Adipose tissue (tissue), 3 donors: Measurements from ENCODE around the gene CDKL1. TPM values are rescaled to one million over a fixed set of nuclear protein-coding genes. Genes with fewer than 3 reads are reported as not detected.

Experiments
- H3K27ac ChIP-seq: one replicate; pipeline ENCODE4 v1.5.1; 2013; ENCODE audit warnings: low read depth, low read length
- WGBS, 3 donors: extraction: QIAGEN DNeasy Blood & Tissue Kit; methylation state at CpG; one replicate each; pipeline ENCODE4 v1.1.7; 2013; 5-methylcytosine and 5-hydroxymethylcytosine counted together
- polyA plus RNA-seq, 3 donors: library from polyadenylated mRNA; stranded (reverse); fragments of 200-250 nt; gene quantifications; one replicate each; pipeline ENCODE4 v1.2.3, GENCODE V29; 2013
- donor health status: healthy with polysubstance abuse.
- donor health status: Bipolar disorder and iron deficiency.
- donor health status: healthy.

Gene CDKL1
- polyA plus RNA-seq: 1 to 10 TPM; 1.2 to 9.7 (median 5.0) TPM

DNA sequence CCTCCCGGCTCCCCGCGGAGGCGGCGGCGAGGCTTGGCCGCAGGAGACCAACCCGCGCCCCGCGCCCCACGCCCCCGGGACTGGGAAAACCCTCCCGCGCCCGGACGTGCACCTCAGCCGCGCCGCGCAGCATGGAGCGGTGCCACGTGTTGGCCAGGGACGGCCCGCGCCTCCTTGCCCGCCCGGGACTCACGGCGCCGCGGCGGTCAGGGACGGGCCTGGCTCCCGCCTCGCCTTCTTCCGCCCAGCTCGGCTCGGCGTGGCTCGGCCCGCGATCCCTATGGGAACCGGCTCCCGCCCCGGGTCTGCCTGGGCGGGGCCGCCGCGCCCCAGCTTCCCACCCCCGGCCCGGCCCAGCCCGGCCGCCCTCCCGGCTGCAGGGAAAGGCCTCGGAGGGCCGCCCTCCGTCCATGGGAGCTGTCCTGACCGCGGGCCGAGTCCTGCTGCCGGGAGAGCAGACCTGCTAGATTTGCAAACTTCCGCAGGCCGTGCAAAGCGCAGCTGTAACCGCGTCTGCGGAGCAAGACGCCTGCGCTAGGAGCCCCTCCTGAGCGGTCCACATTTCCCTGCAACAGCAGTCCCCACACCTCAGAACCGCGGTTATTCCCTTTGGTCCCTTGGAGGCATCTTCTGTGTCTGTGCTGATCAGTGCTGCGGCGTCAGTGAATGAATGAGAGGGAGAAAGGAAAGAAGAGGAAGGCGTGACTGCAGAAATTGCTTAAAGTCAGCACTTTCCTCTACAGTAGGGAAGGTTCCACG is at the start of gene CDKL1:
TSS of gene CDKL1 (minus strand) at position 251 of the 759 bp plus-strand sequence. CDS start 1,013 bp downstream, outside the sequence.
- H3K27ac ChIP-seq: no peak within 1 kb of the TSS
- WGBS, 3 donors: 0 to 2% (median 1%) methylated on average over 68 to 77 of the region's 77 CpGs

DNA sequence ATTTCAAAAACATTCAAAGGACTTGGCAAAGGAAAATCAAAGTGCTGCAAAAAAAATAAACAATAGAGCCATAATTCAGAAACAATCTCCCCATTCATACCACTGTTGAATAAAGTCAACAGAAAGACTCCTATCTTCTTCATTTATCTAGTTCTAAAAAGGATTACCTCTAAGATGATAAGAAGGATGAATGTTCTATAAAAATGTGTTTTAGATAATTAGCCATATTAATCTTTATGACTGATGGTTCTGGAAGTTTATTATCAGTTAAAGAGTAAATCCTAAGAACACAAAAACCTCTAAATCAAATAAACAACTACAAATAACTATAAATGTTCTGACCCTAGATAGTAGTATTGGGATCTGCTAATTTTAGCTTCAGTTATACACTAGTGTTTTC is 37.8 kb upstream of the CDKL1 start:
- H3K27ac ChIP-seq: no peak overlapping the region

DNA sequence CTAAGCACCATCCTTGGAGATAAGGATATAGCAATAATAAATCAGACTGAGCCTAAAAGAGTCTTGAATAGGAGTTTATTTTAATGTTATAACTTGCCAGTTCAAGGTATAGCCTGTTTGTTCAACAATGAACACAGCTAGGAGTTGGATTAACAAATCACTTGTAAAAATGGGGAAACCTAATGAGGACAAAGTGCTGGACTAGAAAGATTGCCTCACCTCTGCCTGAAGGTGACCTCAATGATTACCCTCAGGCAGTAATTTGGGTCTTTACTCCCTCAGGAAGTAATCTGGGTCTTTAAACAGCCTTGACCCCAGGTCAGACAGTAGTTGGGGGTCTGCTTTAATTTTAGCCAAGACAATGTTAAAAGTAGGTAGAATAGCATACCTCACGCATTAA is 35.5 kb upstream of the CDKL1 start:
- 96 to 100% (median 98%) methylated on average over 1 of the region's 1 CpG for WGBS, 3 donors

DNA sequence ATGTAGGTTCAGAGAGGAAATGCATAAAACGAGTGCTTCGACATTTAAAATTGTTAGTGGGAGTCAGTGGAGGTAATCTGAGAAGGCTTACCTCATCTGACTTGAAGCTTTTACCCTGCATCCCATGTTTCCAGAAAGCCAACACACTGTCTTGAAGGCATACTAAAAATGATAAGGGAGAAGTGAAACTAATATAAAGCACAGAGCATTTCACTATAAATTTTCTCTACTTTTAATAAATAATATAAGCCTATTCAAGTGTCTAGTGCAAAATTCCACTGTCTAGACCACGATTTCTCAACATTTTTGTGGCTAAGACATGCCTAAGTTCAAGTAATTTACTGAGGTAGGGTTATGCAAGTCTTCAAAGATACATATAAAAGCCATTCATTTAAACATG is 29.1 kb upstream of the CDKL1 start:
- 46 to 81% (median 55%) methylated on average over 3 of the region's 3 CpGs for WGBS, 3 donors

More for the DNA sequence above, 35.5 kb upstream of the CDKL1 start:
- no peak overlapping the region for H3K27ac ChIP-seq

DNA sequence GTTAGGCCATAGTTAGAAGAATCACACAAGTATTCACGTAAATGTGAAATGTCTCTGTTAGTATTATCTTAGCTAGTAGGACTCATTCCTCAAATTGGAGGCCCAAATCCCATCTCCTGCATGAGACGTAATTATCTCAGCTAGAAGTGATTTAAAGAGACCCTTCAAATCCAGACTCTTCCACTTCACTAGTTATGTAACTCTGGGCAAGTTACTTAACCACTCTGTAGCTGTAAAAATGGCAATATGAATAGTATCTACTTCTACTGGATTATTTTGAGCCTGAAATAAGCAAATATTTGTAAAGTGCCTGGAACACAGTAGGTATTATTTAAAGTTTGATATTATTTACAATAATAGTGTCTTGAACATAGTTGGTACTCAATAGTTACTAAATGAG is 28.4 kb upstream of the CDKL1 start:
- WGBS, 3 donors: 78 to 94% (median 86%) methylated on average over 2 of the region's 2 CpGs
- H3K27ac ChIP-seq: no peak overlapping the region

More for the DNA sequence above, 29.1 kb upstream of the CDKL1 start:
- no peak overlapping the region for H3K27ac ChIP-seq

DNA sequence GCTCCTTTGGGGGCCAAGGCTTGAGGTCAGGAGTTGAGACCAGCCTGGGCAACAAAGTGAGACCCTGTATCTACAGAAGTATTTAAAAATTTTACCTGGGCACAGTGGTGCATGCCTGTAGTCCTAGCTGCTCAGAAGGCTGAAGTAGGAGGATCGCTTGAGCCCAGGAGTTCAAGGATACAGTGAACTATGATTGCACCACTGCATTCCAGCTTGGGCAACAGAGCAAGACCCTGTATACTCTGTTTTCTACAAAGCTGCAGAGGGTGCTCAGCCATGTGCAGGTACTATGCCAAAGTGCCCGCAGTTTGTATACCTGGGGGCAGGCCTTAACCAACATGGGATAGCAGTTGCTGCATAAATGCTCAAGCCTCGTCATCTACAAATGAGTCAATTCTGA is 26.8 kb upstream of the CDKL1 start:
- 97 to 100% (median 99%) methylated on average over 3 of the region's 3 CpGs for WGBS, 3 donors
- H3K27ac ChIP-seq: no peak overlapping the region

DNA sequence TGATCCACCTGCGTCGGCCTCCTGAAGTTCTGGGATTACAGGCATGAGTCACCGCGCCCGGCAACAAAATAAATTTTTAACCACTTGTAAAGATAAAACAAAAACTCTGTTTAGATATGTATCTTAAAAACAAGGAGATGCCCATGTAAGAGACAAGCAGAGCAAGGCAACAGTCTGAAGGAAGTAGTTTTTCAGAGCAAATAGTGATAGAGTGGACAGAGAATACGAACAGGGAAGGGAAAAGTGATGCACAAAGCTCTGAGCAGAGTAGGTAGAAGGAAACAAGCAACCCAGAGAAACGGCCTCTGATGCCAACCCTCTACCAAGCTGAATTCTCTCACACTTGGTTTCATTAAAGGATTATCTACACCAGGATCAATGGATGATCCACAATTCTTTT is 24.8 kb upstream of the CDKL1 start:
- WGBS, 3 donors: 93 to 96% (median 95%) methylated on average over 7 of the region's 7 CpGs
- H3K27ac ChIP-seq: no peak overlapping the region

DNA sequence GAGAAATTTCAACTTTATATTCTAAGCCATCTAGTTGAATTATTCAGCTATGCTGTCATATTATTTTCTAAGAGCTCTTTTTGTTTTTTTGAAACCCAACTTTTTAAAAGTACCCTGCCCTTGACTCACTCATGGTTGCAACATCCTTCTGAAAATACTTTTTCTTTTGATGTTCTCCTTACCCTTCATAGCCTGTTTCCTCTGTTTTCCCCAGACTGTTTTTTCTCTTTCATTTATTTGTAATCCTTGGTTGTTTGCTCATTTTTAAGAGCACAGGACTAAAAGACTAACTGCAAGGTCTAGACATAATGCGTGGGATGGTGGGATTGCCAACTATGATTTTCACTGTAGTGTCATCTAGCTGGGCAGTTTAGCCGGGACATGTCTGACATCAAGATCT is 21.2 kb upstream of the CDKL1 start:
- WGBS, 3 donors: 93 to 97% (median 97%) methylated on average over 2 of the region's 2 CpGs

DNA sequence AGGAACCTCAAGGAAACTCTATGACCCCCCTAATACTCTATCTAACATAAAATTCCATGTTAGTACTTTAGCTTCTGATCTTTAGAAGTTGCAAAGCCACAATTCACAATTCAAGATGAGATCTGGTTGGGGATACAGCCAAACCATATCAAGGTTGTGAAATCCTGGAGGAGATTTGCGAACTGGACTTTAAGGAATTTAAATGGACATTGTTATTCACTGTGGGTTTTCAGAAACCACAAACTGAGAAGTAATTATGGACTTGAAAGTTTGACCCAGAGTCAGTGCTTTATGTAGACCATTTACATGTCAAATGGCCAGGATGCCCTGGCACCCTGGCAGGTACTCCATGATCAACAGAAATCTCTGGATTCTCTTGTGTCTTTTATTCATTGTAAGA is 14.2 kb upstream of the CDKL1 start:
- WGBS, 3 donors: 65 to 83% (median 66%) methylated on average over 1 of the region's 1 CpG

More for the DNA sequence above, 21.2 kb upstream of the CDKL1 start:
- no peak overlapping the region for H3K27ac ChIP-seq

DNA sequence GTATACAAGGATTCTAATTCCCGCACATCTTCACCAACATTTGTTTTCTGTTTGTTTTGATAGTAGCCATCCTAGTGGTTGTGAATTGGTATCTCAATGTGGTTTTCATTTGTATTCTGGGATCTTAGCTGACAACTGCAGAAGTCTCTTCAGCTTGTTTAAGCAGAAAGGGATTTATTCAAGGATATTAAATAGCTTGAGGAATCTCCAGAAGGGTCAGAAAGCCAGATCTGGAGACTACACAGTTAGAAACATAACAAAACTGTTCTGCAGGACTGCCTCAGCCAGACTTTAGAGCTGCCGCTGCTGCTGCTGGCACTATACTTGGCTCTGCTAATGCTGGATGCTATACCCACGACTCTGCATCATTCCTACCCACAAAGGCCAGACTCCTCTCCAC is 13.4 kb upstream of the CDKL1 start:
- no peak overlapping the region for H3K27ac ChIP-seq
- WGBS, 3 donors: 94 to 95% (median 95%) methylated on average over 3 of the region's 3 CpGs

More for the DNA sequence above, 14.2 kb upstream of the CDKL1 start:
- H3K27ac ChIP-seq: no peak overlapping the region

DNA sequence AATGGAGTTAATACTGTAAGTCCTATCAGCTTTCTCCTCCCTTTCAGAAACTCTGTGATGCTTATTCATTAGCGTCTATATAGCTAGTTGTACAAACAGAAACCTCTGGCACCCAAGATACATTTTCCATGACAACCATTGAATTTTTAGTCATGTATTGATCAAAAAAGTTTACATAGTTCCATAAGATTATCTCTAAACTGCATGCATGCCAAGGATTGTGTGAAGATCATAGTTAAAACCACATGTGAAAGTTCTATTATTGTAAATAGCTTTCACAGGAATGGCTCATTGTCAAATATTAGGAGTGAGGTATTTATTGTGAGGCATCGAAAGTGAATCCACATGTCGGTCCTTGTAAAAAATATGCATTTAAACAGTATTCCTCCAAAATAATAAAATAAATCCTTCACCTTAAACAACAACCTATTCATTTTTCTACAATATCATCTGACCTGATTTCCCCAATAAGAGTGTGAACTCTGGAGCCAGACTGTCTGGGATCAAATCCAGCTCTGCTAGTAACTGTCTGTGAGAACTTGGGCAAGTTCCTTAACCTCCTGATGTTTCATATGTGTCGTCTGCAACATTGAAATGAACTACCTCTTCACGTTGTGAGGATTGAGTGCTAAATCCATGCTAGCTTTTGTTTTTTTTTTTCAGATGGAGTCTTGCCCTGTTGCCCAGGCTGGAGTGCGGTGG is 10.6 kb upstream of the CDKL1 start:
- no peak overlapping the region for H3K27ac ChIP-seq
- 39 to 74% (median 72%) methylated on average over 6 of the region's 6 CpGs for WGBS, 3 donors

DNA sequence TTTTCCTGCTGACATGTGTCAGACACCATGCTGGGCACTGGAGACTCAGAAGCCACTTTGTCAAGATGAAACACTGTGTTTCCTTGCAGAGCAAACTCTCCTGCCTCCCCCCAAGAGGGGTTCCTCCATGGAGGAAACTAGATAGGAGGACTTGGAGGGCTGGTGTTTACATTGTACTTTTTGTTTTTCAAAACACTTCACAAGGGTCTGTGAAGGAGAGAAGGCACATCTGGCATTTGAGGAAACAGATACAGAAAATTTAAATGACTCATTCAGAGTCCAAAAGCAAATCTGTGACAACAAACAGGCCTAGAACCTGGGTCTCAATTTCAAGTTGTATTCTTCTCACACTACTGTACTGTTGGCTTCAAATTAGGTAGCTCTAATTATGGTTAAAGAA is 6.7 kb upstream of the CDKL1 start:
- H3K27ac ChIP-seq: no peak overlapping the region

DNA sequence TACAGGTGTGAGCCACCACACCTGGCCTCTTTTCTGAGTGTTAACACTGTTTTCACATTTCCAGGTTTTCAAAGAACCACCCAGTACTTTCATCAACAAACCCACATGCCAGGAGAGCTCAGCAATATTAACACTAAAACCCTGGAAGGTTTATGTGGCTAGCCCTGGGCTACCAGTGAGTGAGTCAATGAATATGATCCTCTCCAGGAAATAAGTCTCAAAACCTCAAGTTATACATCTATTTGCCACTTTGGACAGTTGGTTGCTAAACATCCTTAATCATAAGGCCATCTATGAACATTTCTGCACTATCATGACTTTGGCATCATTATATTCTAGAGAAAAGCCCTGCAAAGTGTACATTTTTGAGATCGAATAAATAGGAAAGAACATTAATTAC is 6.3 kb upstream of the CDKL1 start:
- H3K27ac ChIP-seq: no peak overlapping the region
- WGBS, 3 donors: 44 to 76% (median 64%) methylated on average over 1 of the region's 1 CpG

DNA sequence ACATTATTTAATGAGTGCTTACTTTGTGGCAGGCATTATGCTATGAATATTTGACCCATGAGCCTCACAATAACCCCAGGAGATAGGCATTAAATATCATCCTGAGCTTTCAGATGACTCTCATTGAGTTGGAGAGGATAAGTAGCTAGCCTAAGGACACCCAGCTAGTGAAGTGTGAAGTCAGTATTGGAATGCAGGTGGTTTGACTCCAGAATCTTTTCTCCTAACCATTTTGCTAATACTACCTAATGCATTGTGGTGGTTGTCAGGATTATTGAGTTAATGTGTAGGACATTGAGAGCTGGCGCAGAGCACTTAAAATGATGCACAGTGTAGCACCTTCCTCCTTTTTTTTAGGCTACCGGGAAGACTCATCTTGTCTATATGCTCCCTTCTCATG is 3.8 kb upstream of the CDKL1 start:
- 88 to 100% (median 96%) methylated on average over 2 of the region's 2 CpGs for WGBS, 3 donors
- no peak overlapping the region for H3K27ac ChIP-seq

DNA sequence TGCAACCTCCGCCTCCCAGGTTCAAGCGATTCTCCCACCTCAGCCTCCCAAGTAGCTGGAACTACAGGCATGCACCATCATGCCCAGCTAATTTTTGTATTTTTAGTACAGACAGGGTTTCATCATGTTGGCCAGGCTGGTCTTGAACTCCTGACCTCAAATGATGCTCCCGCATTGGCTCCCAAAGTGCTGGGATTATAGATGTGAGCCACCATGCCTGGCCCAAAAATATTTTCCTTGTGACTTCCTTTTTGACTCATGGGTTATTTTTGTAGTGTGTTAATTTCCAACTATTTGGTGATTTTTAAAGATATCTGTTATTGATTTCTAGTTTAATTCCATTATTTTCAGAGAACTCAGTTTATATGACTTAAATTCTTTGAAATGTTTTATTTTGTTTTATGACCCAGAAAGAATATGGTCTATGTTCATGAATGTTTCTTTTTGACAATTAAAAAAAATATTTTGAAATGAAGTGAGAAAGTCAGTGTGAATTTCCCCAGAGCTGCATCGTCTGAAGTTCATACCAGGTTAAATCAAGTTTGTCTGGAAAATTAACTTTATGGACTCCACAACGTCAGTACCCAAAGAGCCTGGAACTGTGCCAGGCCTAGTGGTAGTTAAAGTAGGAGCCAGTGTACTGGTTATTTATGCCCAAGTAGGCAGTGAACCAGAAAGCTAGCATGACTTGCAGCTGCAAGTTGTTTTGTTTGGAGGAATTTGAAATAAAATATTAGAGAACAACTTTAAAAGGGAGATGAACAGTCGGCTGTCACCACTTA is 2.8 kb upstream of the CDKL1 start:
- H3K27ac ChIP-seq: no peak overlapping the region
- WGBS, 3 donors: 62 to 74% (median 72%) methylated on average over 6 of the region's 6 CpGs

DNA sequence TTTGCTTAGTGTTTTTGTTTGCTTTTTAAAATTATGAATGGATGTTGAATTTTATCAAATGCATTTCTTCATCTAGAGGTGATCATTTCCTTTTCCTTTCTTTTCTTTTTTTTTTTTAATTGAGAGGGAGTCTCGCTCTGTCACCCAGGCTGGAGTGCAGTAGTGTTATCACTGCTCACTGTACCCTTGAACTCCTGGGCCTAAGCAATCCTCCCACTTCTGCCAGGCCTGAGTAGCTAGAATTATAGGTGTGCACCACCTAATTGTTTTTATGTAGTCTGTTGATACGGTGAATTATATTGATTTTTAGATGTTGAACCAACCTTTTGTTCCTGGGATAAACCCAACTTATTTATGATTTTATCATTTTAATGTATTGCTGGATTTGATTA is 1.5 kb upstream of the CDKL1 start:
- no peak overlapping the region for H3K27ac ChIP-seq
- WGBS, 3 donors: 60 to 99% (median 94%) methylated on average over 2 of the region's 2 CpGs

DNA sequence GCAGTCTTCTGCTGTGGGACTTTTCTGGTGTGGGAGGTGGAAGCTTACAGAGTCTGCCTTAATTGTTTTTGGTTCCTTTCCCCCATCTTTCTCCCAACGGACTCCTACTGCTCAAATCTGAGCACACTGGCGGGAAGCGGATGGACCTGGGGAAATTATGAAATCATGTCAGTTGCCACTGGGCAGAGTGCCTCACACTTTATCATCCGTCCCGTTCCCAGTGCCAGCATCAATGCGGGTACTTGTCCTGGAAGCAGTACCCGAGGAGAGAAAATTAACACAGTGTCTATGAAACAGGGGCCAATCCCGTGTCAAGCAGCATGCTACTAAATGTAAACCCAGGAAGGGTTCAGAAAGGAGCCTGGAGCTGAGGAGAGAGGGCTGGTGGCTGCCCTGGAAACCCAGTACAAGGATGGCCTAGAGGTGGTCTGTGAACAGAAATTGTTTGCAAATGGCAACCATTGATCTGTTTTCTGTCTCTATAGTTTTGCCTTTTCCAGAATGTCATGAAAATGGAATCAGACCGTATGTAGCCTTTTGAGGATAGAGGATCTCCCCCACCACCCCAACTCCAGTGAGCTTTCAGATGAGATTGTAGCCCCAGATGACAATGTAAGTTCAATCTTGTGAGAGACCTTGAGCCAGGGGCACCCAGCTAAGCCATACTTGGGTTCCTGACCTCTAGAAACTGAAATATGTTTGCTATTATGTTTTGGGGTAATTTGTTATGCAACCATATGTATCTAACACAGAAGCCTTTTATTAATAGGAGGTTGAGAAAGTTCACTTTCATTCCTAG is 908 bp upstream of the CDKL1 start:
- no peak overlapping the region for H3K27ac ChIP-seq
- WGBS, 3 donors: 11 to 16% (median 12%) methylated on average over 9 of the region's 9 CpGs

DNA sequence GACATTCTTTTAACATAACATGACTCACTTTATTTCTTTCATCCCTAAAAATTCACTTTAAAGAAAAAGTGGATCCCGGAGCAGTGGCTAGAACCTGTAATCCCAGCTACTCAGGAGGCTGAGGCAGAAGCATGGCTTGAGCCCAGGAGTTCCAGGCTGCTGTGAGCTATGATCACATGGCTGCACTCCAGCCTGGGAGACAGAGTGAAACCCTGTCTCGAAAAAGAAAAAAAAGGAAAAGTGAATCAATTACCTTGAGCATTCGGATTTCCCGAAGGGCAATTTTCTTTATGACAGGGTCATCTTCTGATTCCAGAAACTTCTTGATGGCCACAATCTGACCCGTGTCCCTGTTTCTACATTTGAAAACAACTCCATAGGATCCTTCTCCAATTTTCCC is 1.2 kb downstream of the CDKL1 start:
- WGBS, 3 donors: 48 to 78% (median 59%) methylated on average over 5 of the region's 5 CpGs
- H3K27ac ChIP-seq: no peak overlapping the region
